ENCODE measurements around the gene HTR3A.

The HTR3A gene

DNA sequence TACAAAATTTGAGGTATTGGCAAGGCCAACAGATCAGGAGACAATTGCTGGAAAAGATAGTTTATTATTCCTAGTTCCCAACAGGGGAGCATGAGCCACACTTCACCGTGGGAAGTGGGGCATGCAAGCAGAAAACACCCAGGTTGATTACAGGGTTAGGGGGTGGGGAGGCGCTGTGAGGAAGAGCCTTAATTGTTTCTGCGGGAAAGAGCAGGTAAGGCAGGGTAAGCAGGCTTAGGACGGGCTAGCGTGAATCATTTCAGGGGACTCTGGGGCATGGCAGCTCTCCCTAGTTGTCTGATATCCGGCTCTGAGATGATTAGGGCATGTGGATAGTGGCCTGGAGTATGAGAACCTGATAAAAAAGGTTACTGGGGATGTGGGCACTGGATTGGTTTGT is 20.7 kb upstream of the HTR3A start:
- no peak for DNase-seq (ENCODE audit: low read depth)
- no peak overlapping the region for H3K4me3 ChIP-seq (replicated peaks; ENCODE audit: low read depth, low read length)
- TF ChIP-seq, protein P1, sequence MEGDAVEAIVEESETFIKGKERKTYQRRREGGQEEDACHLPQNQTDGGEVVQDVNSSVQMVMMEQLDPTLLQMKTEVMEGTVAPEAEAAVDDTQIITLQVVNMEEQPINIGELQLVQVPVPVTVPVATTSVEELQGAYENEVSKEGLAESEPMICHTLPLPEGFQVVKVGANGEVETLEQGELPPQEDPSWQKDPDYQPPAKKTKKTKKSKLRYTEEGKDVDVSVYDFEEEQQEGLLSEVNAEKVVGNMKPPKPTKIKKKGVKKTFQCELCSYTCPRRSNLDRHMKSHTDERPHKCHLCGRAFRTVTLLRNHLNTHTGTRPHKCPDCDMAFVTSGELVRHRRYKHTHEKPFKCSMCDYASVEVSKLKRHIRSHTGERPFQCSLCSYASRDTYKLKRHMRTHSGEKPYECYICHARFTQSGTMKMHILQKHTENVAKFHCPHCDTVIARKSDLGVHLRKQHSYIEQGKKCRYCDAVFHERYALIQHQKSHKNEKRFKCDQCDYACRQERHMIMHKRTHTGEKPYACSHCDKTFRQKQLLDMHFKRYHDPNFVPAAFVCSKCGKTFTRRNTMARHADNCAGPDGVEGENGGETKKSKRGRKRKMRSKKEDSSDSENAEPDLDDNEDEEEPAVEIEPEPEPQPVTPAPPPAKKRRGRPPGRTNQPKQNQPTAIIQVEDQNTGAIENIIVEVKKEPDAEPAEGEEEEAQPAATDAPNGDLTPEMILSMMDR (IDR thresholded peaks at IDR 0.05; ENCODE audit: low read length, missing control alignments) = no peak

DNA sequence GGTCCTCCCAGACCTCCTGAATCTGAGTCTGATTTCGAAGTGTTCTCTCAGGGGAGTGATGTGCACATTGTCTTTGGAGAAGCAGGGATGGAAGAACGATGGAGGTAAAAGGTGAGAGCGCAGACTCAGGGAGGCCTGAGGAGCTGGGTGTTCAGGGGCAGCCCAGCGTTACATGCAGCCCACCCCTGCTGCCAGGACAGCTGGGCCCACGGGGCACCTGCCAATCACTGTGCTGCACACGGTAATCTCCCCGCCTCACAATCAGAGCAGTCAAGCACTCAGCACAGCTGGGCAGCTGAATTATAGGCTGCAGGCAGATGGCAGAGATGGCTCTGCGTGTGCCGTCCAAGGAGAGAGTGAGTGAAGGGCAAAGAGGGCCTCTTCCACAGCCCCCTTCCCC is 17.9 kb upstream of the HTR3A start:
- no peak overlapping the region for H3K4me3 ChIP-seq (replicated peaks; ENCODE audit: low read depth, low read length)
- DNase-seq (ENCODE audit: low read depth) = no peak
- TF ChIP-seq, protein P1 (IDR thresholded peaks at IDR 0.05; ENCODE audit: low read length, missing control alignments) = no peak

DNA sequence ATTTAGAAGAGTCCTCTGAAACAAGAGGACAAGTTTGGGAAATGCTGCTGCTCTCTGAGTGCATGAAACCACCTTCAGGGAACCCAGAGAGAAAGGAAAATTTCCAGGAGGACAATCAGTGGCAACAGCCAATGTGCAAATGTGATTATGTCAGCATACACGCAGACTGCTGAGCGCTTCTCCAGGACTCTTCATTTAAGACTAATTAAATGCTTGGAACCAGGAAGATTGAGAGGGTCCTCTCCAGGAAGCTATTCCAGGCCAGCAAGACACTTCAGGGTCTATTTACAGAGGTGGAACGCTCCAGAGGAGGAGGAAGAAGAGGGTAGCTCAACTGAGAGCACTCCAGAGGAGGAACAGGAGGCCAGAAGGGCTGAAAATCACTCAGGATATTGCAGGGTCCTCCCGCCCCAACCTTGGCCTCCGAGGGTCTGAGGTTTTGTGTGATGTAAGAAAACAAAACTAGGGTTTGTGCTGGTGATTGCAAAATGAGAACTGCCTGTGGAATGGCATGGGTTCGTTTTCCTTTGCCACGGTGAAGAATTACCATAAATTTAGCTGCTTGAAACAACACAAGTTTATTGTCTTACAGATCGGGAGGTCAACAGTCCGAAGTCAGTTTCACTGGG is 14.1 kb upstream of the HTR3A start:
- TF ChIP-seq, protein P1 (IDR thresholded peaks at IDR 0.05; ENCODE audit: low read length, missing control alignments) = no peak
- no peak overlapping the region for H3K4me3 ChIP-seq (replicated peaks; ENCODE audit: low read depth, low read length)
- no peak for DNase-seq (ENCODE audit: low read depth)

DNA sequence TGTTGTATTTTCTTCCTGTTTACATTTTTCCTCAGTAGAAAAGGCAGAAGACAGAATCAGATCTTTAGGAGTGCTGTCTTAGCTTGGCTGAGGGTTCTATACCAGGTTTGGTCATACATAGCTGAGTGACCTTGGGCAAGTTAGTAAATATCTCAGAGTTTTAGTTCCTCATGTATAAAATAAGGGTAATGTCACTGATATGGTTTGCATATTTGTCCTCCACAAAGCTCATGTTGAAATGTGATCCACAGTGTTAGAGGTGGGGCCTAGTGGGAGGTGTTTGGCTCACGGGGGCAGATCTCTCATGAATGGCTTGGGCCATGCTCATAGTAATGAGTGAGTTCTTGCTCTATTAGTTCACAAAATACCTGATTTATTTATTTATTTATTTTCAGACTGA is 7.5 kb upstream of the HTR3A start:
- TF ChIP-seq, protein P1 (IDR thresholded peaks at IDR 0.05; ENCODE audit: low read length, missing control alignments) = no peak
- H3K4me3 ChIP-seq (replicated peaks; ENCODE audit: low read depth, low read length) = no peak overlapping the region
- DNase-seq (ENCODE audit: low read depth) = no peak

DNA sequence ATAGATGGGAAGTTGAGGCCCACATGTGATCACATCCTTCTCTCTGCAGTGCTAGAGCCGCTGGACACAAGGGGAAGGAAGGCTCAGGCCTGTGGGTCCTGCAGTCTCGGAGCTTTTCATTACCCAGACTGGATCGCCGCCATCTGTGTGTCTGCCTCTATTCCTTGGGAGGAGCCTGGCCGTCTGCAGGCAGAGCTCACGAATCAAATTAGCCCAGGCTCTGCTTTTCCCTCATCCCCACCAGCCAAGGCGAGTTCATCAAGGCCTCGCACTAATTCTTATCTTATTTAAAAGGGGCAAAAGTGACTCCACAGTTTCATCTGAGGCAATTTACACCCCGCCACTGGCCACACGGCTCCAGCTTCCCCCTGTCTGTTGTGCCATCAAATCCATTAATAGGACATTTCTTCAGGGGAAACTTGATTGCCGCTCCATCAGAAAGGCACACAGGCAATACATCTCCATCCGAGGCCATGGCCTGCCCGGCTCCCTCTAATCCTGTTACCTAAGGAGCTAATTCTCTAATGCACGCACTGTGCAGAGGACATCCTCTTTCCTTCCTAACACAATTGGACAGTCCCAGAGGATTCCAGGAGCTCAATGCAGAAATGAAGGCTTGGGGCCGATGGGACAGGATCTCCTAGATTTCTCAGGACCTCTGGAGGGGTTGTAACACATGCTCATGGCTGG is 3.3 kb upstream of the HTR3A start:
- H3K4me3 ChIP-seq (replicated peaks; ENCODE audit: low read depth, low read length) = no peak overlapping the region
- no peak for DNase-seq (ENCODE audit: low read depth)
- TF ChIP-seq, protein P1 (IDR thresholded peaks at IDR 0.05; ENCODE audit: low read length, missing control alignments) = no peak

DNA sequence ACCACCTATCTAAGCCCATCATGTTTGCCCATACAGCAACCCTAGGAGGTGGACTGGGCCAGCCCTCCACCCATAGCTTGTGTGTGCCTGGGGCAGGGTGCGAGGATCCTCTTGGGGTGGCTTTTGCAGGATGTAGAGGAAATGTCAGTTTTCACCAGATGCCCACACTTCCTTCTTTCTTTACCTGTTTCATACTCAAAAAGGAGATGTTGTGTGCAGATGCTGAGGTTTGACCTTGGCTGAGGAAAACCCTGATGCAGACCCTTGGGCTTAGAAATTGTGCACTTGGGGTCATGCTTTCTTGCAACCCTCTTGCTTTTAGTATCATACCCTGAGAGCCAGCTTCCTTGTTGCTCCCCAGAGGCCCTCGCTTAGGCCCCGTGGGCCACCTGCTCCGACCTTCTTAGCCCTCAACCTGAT is 2.2 kb downstream of the HTR3A start:
- no peak overlapping the region for H3K4me3 ChIP-seq (replicated peaks; ENCODE audit: low read depth, low read length)
- TF ChIP-seq, protein P1 (IDR thresholded peaks at IDR 0.05; ENCODE audit: low read length, missing control alignments) = no peak
- no peak for DNase-seq (ENCODE audit: low read depth)

DNA sequence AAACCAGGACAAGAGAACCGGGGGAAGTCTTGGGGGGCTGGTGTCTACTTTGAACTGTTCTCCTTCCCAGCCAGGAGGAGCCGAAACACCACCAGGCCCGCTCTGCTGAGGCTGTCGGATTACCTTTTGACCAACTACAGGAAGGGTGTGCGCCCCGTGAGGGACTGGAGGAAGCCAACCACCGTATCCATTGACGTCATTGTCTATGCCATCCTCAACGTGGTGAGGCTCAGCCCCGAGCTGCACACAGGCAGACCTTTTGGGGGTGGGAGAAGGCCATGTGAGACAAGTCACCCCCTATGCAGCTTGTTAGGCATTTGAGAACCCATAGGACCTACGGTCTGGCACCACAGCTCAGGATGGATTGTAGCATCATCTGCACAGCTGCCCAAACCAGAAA is 2.8 kb downstream of the HTR3A start:
- H3K4me3 ChIP-seq (replicated peaks; ENCODE audit: low read depth, low read length) = no peak overlapping the region
- DNase-seq (ENCODE audit: low read depth) = no peak
- TF ChIP-seq, protein P1 (IDR thresholded peaks at IDR 0.05; ENCODE audit: low read length, missing control alignments) = no peak

Measured in fibroblast of pulmonary artery (primary cell).